Activated CD8-positive, alpha-beta memory T cell treated with anti-CD3 and anti-CD28 coated beads, Interleukin-2, amount 50 U/mL, for 4 hours (primary cell): Measurements from ENCODE around the gene RS1.

Source experiments
- DNase-seq: peaks from one replicate; pipeline ENCODE4 v3.0.0-alpha.2; 2020

The RS1 gene

DNA sequence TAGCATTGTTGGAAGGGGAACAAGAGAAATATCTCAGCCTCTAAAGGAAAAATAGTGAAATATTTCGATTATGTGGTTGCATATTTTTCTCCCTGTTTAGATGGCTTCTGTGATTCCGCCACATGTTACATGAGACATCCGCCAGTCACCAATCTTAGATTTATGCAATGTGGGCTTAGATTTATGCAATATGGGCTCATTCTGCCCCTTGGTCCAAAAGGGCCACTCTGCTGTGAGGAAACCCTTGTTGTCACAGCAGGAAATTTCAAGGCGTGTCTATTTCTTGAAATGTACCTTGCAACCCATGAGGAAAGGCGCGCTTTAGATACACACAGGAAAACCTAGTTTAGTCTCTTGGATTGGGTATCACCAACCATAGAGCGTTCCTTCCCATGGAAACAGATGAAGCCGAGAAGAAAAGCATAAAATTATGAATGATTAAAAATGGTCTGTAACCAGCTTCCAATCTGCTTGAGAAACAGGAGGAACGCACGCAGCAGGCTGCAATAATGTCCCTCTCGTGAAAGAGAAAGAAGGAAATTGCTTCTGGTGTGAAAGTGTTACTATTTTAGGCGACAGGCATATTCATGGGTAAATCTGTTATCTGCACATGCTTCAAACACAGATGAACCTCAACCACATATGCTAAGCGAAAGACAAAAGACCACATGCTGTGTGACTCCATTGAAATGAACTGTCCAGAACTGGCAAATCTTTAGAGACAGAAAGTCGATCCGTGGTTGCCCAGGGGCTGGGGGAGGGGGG, 3.7 kb downstream of the RS1 start:
- DNase-seq = no peak

DNA sequence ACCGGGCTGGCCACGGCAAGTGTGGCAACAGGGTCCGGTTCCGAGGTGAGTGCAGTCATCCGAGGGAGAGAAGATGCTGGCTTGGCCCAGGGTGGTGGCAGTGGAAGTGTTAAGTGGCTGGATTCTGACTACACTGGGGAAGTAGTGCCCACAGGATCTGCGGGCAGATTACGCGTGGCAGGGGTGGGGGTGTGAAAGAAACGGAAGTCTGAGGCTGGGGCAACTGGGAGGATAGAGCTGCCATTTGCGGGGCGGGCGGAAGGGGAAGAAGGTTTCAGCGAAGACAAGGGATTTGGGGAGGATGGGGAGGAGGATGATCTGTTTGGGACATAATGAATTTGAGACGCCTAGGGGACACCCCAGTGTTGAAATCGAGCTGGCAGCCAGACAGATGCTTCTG, 5.3 kb downstream of the RS1 start:
- DNase-seq = no peak

DNA sequence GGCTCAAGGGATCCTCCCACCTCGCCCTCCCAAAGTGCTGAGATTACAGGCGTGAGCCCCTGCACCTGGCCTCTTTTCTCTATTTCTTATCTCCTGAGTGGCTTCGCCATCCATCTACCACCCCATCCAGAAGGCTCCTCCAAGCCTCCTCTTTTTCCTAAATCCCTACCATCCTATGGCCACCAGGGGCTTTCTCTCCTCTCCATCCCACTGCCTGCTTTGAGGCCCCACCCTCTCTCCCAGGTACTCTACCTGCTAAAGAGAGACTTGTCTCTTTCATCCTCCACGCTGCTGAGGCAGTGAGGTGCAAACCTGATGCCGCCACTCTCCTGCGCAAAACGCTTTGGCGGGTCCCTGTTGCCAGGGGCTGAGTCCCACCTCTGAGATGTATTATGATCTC, 7.0 kb downstream of the RS1 start:
- DNase-seq = no peak

DNA sequence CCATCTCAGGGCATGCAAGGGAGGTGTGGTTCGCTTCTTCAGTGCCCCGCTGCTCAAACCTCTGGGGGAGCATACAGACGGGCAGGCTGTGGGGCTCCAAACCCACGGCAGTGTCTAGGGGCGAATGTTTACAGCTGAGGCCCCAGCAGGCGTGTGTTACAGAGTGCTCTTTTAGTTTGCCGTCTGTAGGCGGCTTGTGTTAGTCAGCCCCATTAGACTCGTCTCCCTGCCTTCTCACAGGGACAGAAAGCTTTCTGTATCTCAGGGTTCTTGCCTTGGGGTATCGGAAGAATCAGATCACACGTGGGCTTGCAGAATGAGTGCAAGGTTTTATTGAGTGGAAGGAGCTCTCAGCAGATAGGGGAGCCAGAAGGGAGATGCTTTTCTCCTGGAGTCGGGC, 10.6 kb downstream of the RS1 start:
- DNase-seq = no peak

DNA sequence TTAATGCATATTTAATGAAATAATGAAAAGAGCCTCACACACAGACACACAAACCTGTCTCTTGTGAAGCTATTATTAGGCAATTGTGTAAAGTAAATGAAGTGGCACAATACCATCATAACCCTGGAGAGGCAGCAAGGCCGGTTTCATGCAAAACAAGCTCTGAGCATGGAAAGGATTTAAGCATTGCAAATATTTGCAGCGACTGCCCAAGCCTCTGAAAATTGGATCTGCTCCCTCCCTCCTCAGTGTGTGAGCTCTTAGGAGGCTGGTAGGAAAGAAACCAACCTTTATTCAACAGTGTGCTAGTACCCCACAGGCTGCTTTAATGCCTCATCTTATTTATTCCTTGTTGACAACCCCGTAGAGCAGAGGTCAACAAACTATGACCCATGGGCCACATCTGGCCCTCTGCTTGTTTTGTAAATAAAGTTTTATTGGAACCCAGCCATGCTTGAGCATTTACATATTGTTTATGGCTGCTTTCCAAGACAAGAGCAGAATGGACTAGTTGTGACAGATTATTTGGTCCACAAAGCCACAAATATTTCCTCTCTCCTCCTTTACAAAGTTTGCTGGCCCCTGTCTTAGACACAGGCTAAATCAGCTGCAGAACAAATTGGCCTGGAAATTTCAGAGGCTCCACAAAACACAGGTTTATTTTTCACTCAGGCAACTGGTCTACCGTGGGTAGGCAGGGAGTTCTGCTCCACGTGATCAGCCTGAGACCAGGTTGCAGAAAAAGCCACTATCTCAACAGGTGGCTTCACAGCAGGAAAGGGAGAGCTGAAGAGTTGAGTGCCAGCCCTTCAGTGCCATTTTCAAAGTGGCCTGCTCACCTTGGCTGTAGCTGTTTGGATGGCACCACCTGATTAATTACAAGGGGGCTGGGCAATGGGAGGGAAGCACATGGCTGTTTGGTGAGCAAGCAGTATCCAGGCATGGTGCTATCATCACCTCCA, 16.8 kb downstream of the RS1 start:
- no peak for DNase-seq

DNA sequence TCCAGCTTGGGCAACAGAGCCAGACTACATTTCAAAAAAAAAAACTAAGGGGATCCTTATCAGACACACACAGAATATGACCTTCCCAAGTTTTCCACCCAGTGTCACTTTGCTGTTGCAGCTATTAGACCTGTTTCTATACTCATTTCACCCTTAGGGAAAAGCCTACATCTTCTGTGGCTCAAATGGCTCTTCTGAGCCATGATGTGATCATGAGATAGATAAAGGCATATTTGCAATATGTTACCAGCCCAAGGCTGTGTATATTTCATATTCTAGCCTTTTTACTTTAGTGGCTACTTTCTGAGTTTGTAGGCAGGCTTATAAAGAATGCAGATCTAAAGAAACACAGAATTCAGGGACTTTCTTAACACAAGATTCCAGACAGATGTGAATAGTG, 19.3 kb downstream of the RS1 start:
- no peak for DNase-seq

DNA sequence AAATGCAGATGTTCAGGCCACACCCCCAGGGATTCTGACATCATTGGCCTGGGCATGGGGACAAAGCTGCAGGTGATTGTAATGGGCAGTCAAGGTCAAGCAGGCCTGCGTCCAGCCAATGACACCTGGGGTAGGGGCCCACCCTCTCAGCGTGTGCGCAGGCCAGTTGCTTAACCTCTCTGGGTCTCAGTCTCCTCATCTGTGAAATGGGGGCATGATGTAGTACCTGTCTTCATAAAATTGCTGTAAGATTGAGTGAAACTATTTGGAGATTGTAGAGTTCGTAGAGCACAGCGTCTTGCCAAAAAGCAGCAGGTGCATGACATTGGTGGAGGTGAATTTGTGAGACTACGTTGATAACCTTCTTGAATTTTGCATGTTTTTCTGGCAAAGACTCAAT, 21.2 kb downstream of the RS1 start:
- no peak for DNase-seq

DNA sequence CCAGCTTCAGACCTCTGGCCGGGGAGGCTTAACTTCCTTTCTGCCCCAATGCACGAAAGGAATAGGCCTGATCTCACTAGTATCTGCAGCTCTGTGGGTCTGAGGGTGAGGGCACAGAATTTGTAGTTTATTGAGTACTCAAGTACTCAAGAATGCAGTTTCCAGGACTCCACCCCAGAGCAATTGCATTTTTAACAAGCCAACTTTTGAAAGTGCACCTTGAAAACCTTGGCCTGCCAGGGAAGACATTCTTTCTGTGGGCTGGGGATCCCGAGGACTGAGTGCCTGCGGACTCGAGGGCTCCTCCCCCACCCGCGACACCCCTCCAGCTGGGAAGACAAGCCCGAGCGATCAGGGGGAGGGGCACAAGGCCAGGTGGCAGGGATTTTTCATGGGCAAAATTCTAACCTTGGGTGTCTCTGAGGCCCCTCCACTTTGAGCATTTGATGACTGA, 22.4 kb downstream of the RS1 start:
- DNase-seq = no peak

DNA sequence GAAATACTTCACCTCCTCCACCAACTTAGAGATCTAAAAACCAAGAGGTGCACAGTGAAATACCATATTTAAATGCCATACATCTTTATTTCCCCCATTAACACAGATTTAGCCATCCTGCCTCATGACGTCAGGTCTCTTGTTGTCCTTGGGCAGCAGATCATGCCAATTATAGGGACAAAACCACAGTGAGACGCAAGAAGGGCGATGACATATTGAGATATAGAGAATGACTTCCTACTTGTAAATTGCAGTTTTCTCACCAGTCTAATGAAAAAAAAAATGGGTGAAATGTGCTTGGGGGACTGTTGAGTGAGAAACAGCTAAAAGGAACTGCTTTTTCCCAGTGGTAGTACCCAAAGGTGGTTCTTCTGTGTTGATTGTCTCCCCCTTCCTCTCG, 24.3 kb downstream of the RS1 start:
- no peak for DNase-seq

DNA sequence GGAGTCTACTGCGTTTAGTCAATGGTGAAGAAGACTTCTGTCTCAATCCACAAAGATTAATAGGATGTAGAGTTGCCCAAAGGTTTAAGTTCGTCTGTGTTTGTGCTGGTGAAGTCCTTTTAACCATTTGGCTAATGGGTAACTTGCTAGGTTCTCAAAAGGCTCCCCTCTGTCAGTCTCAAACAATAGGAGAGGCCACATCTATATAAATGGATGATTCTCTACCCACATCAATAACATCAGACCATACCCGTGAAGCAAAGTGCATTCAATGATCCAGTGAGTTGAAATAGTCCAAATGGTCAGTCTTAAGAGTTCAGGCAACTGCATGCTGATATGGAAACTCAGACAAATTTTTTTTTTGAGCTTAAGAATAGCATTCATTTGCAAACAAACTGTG, 28.1 kb downstream of the RS1 start:
- no peak for DNase-seq

DNA sequence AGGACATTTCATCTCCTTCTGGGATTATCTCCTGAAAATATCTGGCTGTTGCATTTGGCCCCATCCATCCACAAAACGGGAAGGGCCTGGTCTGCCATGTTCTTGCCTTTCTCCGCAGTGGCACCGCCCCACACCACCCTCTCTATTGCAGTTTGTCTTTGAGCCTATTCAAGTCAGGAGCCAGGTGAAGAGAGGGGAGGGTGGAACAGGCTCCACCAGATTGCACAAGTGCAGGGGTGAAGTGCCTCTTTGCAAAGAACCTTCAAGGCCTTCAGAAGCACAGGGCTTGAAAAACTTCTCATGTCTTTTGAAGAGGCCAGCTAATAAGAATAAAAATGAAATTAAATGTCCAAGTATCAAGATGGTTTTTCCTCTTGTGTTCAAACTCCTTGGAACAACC, 28.7 kb downstream of the RS1 start:
- no peak for DNase-seq

DNA sequence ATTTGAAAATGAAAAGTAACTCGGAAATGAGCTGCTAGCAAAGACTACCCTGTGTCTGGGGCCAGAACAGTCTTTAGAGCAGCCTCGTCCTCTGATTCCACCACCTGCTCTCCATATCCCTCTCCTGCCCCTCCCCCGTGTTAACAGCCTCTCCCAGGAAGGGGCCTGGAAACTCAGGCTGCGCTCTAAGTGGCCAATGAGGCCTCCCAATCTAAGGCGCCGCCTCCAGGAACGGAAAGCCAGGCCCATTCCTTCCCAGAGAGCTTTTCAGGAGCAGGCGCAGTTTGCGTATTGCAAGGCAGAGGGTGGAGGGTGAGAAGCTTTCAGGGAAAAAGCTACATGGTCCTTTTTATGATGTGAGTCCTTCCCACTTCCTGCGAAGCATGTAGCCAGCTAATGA, 31.2 kb downstream of the RS1 start:
- DNase-seq = no peak

DNA sequence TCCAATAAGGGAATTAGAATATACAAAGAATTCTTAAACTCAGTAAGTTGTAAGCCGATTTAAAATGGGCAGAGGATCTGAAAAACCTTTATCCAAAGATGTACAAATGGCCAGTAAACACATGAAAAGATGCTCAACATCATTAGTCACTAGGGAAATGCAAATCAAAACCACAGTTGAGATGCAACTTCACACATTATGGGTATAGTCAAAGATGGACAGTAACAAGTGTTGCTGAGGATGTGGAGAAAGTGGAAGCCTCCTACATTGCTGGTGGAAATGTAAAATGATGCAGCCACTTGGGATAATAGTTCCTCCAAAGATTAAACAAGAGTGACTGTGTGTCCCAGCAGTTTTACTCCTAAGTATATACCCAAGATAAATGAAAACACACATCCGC, 32.6 kb downstream of the RS1 start:
- no peak for DNase-seq

DNA sequence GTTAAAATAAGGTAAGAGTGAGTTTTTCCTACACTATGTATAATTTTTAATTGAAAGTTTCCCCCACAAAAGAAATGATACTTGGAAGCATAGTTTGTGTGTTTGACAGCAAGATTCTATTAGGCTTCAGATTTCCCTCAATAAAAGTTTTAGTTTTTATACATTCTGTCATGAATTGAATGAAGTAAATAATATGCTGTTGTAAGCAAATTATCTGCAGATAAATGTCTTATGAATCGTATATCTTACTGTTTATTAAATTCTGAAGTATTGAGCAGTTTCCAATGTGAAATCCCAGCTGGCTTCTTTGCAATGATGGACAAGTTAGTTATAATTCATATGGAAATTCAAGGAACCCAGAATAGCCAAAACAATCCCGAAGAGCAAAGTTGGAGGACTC, 33.5 kb downstream of the RS1 start:
- no peak for DNase-seq

DNA sequence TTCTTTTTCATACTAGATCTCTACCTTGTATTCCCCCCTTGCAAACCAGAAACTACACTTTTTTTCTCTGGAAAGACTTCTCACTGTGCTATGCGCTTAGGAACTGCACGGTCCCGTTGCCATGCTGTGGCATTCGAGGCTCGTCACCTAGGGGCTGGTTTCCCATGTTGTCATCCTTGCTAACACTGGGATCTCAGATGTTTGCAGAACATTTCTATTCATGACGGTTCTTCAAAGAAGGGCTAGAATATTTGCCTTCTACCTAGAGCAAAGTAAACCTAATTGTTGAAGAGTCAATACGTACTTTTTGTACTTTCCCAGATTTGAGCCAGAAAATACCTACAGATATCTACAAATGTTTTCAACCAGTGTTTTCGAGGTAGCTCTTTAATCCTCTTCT, 41.0 kb downstream of the RS1 start:
- DNase-seq = no peak

DNA sequence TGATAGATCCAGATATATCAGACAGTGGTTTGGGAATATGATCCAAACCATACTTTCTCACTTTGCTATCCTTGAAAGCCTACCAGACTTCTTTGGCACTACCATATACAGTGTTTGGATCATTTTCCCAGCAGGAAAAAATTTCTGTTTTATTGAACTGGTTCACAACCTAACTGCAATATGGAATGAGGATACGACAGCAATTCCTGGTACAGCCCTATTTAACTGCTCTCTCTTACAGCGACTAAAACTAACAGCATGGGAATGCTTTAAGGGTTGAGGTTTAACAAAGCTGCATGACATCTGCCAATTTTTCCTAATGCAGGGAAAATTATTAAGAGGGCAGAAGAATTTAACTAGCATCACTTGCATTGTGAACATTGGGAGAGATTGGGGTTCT, 47.3 kb downstream of the RS1 start:
- DNase-seq = no peak

DNA sequence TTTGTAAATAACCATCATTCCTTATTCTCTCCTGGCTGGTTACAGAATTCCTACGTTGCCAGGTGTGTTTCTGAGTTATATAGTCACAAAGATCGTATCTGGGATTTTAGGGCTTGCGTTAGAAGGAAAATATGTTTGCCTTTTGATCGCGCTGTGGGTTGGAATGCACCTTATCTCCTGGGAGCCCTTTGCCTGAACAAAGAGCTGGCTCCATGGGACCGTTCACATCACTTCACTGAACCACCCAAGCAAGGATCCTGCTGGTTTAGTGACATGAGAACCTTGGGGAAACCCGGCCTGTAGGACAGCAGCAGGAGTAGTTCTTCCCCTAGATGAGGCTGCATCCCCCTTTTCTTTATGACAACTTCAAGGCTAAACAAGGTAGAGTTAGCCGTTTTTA, 51.6 kb downstream of the RS1 start:
- DNase-seq = no peak

DNA sequence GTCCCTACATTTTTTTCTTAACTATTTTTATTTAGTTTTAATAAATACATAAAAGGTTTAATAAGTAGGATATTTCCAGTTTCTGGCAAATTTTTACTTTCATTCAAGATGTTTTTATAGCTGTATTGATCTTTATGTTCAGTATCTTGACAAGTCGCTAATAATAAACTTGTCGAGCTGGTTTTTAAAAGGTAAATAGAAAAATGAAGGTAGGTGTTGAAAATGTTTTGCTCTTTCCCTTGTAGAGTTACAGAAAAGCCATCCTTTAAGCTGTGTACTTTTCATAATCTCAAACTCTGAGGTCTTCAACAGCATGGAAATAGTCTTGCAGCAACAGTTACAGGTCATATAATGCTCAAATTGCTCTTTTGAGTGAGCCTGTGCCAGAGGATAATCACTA, 52.6 kb downstream of the RS1 start:
- DNase-seq = no peak

DNA sequence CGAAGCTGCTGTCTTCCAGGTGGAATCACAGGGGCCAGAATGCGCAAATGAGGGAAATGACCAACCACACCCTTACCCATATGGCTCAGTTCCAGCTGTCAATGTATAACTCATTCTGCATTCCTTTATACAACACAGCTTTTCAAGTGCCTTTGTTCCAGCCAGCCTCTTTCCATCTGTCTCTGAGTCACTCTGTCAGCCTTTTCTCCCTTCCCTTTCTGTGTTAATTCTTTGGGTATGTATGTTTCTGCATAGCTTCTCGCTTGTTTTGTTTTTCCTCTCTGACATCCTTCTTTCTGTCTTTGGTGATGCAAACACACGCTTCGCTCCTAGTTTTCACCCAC, 54.5 kb downstream of the RS1 start:
- DNase-seq = no peak

DNA sequence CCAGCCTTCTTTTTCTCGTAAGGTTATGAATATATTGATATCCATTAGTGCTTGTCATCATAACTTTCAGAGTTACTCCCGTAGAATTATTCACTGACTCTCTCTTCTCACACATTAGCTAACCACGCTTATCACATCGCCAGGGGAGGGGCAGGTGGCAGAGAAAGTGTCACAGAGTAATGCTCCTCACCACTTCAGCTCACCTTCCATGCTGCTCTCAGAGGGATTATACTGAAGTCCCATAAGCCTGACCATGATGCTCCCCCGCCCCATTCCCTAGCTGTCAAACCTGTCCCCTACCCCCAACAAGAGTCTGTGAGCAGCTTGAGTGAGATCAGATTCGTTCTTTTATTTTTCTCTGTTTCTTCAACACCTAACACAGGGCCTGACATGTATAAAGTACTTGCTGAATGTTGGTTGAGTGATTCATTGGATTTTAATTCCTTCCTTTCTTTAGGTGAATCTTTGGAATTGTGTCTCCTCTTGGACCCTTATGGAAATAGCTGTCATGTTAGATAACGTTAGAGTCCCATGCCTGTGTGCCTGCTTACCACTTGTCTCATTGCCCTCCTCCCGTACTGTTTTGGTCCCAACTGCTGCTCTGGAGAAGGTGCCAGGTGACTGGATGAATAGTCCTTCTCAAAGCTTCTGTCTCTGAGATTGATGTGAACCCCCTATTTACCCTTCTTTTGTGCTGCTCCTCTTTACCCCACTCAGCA, 55.1 kb downstream of the RS1 start:
- DNase-seq = no peak

DNA sequence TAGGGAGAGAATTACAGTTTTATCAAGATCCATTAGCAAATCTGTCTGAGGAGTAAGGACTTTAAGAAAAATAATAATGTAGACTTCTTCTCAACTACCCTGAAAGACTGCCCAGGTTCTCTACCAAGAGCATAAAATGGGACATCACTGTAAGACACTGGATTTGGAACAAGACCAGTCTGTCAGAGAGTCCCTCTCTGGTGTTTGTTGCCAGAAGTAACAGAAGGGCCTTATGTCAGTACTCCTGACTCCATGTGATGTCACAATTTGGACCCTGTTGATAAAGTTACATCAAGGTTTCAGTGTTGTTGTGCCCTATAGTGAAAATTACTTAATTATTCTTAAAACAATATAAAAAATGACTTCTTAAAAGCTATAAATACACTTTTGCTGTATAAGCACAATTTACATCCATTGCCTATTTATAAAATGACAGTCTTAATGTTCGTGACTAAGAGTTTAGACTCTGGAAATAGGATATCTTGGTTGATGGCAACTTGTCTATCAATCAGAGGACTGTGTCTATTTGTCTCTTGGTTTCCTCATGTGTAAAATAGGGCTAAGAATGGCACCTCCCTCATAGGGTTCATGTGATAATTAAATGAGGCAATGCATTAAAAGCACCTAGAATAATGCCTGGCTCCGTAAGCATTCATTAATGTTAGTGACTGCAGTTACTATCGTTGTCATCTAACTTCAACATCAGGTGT, 57.8 kb downstream of the RS1 start:
- DNase-seq = no peak

DNA sequence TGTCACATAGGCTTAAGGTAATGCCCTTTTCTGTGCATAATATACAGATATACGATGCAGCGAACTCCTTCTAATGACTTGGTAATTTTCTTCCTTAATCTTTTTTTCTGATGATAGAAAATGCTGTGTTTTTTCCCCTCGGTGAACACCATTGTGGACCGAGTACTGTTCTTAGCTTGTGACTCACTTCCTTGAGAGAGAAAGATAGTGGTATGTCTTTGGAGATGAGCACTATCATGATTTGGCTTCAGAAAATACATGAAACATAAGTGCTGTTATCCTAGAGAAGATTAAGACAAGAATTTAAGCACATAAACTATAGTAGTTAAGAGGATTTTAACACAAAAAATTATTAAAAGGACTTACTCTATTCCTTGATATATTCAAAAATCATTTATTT, 63.9 kb downstream of the RS1 start:
- no peak for DNase-seq

DNA sequence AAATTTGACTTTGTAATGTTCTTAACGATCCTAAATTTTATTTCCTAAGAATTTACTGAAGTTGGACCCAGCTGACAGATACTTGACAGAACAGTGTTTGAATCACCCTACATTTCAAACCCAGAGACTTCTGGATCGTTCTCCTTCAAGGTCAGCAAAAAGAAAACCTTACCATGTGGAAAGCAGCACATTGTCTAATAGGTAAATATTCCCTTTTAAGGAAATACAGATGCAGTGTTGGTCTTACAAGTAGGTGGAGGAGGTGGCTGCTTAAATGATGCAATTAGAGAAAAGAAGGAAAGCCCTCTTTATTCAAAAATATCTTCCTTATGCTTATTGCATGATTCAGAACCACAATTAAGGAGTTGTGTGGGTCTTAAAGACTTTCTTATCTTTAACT, 73.5 kb downstream of the RS1 start:
- DNase-seq = no peak
